IPS-18c (cell line): Measurements from ENCODE around the gene SS18L1.
A peak's percentile ranks its signal among the peaks of the same experiment; 100 is the strongest.
"Not testable (repeated sequence)": the region's sequence is repeated elsewhere in the genome, so short reads cannot be mapped to it uniquely, and the experiment has no call there.

ENCODE experiments used
- H3K4me3 ChIP-seq: 2 replicates; pipeline ENCODE4 v1.7.0; 2013; ENCODE audit warnings: low read depth, mild to moderate bottlenecking, low read length, moderate library complexity; ENCODE audit not compliant: insufficient read depth
- H3K9me3 ChIP-seq: one replicate; pipeline ENCODE4 v1.6.1; 2013; ENCODE audit warnings: mild to moderate bottlenecking, low read length, moderate library complexity; ENCODE audit not compliant: control insufficient read depth, insufficient read depth

The SS18L1 gene, protein sequence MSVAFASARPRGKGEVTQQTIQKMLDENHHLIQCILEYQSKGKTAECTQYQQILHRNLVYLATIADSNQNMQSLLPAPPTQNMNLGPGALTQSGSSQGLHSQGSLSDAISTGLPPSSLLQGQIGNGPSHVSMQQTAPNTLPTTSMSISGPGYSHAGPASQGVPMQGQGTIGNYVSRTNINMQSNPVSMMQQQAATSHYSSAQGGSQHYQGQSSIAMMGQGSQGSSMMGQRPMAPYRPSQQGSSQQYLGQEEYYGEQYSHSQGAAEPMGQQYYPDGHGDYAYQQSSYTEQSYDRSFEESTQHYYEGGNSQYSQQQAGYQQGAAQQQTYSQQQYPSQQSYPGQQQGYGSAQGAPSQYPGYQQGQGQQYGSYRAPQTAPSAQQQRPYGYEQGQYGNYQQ

DNA sequence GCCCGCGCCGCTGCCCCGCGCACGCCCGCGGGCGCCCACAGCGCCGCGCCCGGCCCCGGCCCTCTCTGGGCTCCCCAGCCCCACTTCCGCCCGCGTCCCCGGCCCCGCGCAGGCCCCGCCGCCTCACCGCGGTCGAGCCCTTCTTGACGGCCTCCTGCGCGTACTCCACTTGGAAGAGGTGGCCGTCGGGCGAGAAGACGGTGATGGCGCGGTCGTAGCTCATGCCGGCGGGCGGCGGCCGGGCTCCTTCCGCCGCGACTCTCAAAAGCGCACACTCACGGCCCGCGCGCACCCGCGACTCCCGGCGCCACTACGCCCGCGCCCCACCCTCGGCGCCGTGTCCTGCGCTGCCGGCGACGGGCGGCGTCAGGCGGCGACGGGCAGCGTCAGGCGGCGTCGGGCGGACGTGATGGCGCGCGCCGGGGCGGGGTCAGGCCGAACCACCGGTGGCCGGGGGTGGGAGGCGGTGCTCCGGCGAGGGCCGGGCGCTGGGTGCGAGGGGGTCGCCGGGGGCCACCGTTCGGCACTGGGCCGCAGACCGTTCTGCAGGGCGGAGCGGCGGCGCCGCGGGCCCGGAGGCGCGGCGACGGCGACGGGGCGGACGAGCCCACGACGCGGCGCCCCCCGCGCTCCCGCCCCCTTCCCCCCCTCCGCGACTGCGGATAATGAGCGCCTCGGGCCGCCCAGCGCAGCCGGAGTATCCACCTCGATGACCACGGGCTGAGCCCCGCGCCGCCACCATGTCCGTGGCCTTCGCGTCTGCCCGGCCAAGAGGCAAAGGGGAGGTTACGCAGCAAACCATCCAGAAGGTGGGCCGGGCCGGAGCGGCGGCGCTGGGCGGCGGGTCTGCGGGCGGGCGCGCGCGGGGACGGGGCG is at the start of gene SS18L1, which contains the start of gene PSMA7:
Gene SS18L1 (plus strand): TSS at position 689 of the 876 bp plus-strand sequence. CDS start 52 bp downstream, at position 741.
Gene PSMA7 (minus strand): TSS at position 314 of the 876 bp plus-strand sequence. CDS start 91 bp downstream, at position 223.
- H3K9me3 ChIP-seq, result no peaks in the 10 kb centered on the region
- peak within 1 kb of the TSS; percentile 76 for H3K4me3 ChIP-seq

GRCh38 chr20:62096421-62097380 is 46.9 kb upstream of the SS18L1 start:
- H3K9me3 ChIP-seq, result no peaks in the 10 kb centered on the region
- no peak overlapping the region for H3K4me3 ChIP-seq

DNA sequence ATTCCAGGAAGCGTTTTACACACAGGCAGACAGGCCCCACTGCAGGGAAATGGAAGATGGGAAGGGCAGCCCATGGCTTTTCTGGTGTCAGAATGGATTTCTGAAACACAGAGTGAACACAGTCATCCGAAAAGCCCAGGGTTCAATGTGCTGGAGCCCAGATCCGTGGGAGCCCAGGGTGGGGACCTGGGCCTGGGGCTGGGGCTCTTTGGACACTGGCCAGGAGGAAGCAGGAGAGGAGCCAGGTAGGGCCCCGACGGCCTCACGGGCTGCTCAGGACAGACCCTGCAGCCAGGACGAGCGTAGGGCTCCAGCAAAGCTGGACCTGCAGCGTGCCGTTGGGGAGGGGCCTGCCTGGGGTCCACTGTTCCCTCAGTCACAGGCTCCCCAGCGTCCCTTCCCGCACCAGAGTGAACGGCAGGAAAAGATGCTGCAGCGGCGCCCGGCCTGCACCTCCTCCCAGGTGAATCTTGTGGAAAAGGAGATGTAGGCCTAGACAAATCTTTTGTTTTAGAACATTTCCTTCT is 45.6 kb upstream of the SS18L1 start:
- Histone ChIP-seq H3K4me3 (no peak overlapping the region), H3K9me3 (no peaks in the 10 kb centered on the region)

DNA sequence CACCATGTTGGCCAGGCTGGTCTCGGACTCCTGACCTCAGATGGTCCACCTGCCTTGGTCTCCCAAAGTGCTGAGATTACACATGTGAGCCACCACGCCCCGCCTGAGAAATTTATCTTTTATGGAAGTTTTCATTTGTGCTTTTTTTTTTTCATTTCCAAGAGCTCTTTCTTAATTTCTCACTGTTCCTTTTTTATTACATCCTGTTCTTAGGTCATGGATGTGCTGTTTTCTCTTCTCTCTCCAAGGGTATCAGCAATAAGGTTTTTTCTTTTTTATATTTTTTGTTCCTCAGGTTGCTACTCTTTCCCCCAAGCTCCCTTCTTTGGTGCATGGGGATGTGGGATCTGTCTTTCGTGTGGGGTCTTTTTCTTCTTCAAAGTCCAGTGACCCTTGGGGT is 42.5 kb upstream of the SS18L1 start:
- Histone ChIP-seq H3K9me3 (no peaks in the 10 kb centered on the region), H3K4me3 (no peak overlapping the region)

GRCh38 chr20:62103508-62104233 is 39.9 kb upstream of the SS18L1 start:
- no peaks in the 10 kb centered on the region for H3K9me3 ChIP-seq
- no peak overlapping the region for H3K4me3 ChIP-seq

DNA sequence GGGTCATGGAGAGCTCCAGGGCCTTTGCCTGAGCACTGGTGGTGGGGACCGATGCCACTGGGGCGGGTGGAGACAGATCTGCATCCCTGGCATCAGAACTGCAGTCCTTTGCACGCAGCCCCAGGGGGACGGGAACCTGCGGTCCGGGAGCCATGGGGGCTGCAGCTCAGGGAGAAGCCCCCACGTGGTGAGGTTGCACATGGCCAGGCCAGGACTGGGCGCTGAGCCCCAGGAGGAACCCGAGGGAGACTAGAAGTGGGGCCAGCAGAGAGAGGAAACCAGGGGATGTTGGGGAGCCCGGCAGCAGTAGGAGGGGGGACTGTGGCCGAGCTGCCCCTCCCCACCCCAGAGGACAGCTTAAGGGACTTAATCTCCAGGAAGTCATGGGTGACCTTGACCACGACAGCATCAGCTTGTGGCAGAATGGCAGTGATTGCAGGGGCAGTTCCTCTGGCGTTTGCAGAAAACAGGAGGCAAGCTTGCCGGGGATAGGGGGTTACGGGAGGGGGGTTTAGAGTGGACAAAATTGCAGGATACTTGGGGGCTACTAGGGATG is 39.3 kb upstream of the SS18L1 start:
- Histone ChIP-seq H3K4me3 (no peak overlapping the region), H3K9me3 (no peaks in the 10 kb centered on the region)

- no peak overlapping the region for H3K4me3 ChIP-seq
- no peaks in the 10 kb centered on the region for H3K9me3 ChIP-seq
Measured at GRCh38 chr20:62104791-62105345, 38.7 kb upstream of the SS18L1 start.

DNA sequence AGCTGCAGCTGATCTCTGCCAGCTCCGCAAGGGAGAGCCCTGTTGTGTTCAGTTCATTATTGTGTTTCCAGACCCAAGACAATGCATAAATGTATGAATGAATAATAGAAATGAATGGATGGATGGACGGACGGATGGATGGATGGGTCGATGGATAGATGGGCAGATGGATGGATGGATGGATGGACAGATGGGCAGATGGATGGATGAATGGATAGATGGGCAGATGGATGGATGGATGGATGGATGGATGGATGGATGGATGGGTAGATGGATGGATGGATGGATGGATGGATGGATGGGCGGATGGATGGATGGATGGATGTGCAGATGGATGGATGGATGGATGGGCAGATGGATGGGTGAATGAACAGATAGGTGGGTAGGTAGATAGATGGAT is 38.0 kb upstream of the SS18L1 start:
- H3K9me3 ChIP-seq, result no peaks in the 10 kb centered on the region
- no peak overlapping the region for H3K4me3 ChIP-seq

GRCh38 chr20:62111148-62111547 is 32.4 kb upstream of the SS18L1 start:
- Histone ChIP-seq H3K4me3 (no peak overlapping the region), H3K9me3 (no peaks in the 10 kb centered on the region)

DNA sequence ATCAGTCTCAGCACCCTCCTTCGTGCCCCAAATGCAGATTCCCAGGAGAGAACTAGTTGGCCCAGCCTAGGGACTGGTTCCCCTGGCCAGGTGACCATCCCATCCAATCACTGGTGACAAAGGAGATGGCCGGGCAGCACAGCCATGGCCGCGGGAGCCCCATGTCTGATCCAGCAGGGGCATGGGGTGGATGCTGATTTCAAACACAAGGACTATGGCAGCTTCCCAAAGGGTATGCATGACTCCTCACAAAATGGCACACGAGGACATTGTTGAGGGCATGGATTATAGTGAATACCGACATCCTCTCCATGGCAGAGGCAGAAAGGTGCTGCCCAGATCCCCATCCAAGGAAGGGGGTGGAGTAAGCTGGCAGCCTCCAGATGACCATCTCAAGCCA is 31.2 kb upstream of the SS18L1 start:
- Histone ChIP-seq H3K9me3 (no peaks in the 10 kb centered on the region), H3K4me3 (no peak overlapping the region)

- no peak overlapping the region for H3K4me3 ChIP-seq
- H3K9me3 ChIP-seq, result no peaks in the 10 kb centered on the region
Measured at GRCh38 chr20:62114894-62115293, 28.7 kb upstream of the SS18L1 start.

- H3K9me3 ChIP-seq, H3K4me3 ChIP-seq: not testable (repeated sequence)
Measured at GRCh38 chr20:62115800-62116407, 27.7 kb upstream of the SS18L1 start.

DNA sequence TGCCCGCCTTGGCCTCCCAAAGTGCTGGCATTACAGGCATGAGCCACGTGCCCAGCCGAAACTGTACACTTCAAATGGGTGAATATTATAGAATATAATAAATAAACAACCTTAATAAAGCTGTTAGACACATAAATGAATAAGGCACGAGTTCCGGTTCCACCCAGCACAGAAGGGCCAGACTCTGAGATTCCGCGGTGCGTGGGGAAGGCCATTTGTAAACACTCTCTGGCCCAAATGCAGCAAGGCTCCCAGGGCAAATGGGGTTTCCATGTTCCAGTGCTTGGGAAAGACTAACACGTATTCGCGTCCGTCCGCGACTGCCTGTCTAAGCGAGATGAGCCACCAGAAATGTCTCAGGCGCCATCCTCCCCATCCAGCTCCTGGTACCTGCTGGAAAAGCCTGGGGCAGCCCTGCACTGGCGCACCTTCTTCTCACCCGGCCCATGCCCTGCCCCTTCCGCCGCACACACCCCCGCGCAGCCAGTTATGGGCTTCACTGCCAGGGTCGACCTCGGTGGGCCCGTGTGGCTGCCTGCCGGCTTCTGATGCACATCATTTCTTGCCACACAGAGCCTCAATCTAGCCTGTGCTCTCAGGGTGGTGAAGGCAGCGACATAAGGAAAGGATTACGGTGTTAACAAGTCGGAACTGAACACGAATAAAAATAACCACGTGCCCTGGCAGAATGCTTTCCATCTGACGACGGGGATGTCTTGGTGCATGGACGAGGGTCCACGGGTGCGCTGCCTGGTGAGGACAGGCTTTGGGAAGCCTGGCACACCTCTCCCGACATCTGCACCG is 26.8 kb upstream of the SS18L1 start:
- Histone ChIP-seq H3K9me3 (no peaks in the 10 kb centered on the region), H3K4me3 (no peak overlapping the region)

DNA sequence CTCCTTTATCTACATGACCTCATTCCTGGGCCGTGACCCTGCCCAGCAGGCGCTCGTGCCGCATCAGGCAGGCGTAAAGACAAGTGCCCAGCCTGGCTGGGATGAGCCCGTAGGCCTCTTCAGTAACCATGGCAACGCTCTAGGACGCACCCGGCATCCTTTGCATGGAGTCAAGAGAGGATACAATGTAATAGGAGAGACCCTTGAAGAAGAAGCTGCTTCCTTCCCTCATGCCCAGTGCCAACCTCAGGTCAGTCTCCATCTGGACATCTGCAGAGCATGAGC is 26.3 kb upstream of the SS18L1 start:
- H3K4me3 ChIP-seq, result no peak overlapping the region
- H3K9me3 ChIP-seq, result no peaks in the 10 kb centered on the region

GRCh38 chr20:62117658-62118057 is 25.9 kb upstream of the SS18L1 start:
- H3K9me3 ChIP-seq, result no peaks in the 10 kb centered on the region
- H3K4me3 ChIP-seq, result no peak overlapping the region
